GM21825 (cell line): Measurements from ENCODE around the gene IRS1.

Source experiments
- ATAC-seq: cut with Tn5 transposase; IDR thresholded peaks from one replicate; pipeline ENCODE4 v1.9.1; 2021; ENCODE audit warnings: mild to moderate bottlenecking, moderate library complexity; ENCODE audit not compliant: unreplicated experiment

IRS1 gene

DNA sequence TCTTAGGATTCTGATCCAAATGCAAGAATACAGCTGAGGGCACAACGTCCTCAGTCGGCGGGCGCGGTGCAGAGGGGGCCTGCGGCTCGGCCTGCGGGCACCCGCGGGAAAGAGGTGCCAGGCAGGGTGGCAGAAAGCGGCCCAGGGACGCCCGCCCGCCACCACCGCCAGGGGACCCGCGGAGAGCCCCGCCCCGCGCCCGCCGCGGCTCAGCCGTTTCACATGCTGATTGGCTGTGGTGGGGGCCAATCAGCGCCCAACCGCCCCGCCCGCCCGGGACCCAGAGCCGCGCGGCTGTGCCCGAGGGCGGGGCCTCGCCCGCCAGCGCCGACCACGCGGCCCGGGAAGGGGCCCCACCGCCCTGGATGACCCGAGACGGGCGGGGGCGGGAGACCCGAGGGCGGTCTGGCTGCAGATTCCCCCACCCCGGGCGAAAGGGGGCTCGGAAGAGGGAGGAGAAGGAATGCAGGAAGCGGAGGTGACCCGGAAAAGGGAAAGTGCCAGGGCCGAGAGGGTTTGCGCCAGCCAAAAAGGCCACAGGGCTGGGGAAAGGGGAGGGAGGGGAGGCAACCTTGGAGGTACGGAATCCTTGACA lies 8.0 kb downstream of the IRS1 start:
- peak; percentile 99 for ATAC-seq

DNA sequence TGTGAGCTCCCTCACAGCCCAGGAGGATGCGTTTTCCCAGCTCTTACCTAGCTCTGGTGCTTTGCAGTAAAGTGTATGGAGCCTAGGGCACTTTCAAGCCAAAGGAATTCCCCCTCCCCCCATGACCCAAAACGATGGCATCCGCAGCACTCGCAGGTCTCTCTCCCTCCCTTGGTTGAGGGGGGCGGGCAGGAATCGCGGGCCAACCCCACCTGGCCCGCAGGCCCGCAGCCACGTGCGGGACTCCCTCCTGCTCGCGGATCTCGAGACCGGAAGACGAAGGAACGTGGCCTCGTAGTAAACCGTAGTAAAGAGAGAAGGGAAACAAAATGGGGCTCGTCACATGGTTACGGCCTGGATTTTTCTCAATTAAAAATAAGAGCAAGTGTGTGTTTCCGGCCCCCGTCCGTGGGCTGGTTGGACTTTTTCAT lies 8.5 kb downstream of the IRS1 start:
- ATAC-seq, result peak; percentile 49

DNA sequence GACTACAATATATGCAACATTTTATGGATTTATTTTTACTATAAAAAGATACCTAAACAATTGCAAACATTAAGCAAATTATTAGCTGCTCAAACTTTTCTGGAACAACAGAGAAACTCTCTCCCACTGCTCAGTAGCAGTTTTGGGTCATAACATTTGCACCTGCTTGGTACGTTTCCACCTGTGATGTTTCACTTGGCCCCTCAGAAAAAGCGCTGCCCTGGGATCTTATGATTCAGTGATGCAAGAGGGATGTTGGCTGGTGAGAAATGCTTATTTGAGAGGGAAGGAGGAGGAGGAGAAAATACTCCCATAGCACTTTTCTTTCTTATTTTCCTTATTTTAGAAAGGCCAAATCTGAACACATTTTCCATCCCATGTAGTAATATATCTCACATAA lies 9.2 kb downstream of the IRS1 start:
- ATAC-seq, result no peak

DNA sequence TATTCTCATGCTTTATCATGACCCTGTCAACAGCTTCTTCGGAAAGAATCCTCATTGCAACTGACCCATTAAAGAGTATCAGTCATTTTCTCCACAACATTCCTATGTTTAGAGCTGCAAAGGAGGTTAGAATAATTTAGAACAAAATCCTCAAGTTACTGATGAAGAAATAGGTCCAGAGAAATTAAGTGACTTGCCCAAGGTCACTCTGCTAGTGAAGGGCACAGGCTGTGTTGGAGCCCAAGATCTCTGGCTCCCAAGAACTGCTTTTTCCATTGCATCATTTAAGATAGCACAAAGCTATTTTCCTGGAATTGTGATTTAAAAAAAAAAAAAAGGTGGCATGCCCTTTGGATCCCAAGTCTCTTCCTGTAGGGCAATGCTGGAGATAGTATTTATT lies 9.6 kb downstream of the IRS1 start:
- no peak for ATAC-seq

DNA sequence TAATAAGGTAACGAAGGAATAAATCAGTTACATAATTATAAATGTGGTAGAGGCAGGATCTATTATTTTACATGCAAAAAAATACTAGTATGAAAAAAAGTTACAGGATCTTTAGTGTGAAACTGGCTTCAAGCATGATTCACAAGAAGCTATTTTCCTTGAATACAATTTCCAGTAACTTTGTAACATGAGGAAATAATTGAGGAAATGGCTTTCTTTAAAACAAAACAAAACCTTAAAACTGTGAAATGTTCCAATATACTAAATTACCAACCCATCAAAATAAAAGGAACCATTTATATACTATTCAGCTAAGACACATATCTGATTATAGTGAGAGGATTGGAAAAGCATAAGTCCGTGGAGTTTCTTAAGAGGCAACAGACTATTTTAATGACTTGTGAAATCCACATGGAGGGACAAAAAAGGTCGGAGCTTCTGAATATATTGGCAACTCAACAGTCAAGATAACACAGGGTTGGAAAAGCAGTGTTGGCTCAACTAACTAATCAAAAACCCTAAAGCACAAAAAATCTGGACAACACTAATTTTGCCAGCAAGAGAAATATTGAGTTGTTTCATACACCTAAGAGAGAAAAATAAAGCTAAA lies 10.6 kb downstream of the IRS1 start:
- ATAC-seq, result no peak

DNA sequence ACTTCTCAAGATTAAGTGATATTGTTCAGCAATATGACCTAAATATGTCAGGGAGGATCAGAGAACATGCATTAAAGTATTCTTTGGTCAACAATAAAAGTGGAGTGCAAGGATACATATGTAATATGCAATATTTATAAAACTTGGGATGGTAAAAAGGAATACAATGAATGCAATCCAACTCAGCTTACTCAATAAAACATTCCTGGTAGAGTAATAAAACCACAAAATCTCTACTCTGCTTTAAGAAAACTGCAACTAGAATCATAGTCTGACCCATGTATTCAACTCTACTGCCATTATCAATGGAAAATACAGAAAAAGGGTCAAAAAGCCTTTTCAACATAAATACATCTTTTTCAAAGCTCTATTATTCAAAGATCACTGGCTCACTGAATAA lies 11.6 kb downstream of the IRS1 start:
- ATAC-seq, result no peak

DNA sequence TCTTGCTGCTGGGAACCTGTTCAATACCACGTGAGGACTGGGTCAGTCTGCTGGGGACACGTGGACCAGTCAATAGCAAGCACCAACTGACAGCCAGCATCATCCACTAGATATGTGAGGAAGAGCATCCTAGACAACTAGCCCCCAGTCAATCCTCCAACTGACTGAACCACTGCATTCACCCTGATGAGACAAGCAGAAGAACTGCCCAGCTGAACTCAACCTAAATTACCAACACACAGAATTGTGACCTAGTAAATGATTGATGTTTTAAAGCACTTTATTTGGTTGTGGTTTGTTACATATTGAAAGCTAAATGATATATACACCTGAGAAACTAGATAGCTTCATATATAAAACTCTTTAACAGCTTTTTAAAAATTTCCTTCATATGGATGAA lies 15.7 kb downstream of the IRS1 start:
- no peak for ATAC-seq

DNA sequence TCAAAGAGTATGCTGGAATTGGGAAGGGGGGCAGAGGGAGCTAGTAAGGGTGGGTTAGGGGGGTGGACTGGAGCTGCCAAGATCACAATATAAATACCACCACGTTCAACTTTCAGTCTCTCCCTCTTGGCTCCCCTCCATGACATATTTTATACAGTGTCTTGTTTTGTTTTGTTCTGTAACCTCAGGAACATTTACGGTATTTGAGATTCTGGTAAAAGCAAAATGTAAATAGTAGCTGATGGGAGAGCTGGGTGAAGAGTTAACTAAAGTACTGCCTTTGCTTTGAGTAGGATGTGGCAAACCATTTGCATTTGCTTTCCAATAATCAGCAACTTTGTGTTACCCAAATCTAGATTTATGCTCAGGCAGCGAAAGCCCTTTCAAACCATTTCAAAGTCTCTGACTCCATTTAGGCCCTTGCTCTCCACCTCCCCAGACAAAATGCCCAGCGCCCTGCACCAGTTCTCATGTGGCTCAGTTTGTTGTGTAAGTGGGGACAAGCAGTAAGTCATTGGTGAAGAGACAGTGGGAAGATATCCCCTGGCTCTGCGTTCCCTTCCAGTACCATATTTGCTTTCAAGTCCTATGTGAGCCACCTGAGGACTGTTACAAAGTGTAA lies 17.4 kb downstream of the IRS1 start:
- ATAC-seq, result no peak

DNA sequence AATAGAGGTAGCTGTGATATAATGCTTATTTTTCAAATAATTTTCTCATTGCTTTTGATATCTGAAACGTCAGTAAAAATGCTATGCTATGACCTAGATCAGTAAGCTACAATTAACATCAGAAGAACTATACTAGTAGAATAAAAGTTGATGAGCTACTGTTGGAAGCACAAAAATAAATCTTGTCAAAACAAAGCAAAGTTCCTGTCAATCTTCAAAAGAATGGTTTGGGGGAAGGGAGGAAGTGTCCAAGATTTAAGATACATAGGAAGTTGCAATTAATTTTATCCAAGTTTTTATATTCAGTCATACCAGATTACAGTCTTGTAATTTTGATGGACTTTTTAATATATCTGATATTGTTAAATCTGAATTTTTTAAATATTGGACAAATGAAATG lies 19.2 kb downstream of the IRS1 start:
- no peak for ATAC-seq

DNA sequence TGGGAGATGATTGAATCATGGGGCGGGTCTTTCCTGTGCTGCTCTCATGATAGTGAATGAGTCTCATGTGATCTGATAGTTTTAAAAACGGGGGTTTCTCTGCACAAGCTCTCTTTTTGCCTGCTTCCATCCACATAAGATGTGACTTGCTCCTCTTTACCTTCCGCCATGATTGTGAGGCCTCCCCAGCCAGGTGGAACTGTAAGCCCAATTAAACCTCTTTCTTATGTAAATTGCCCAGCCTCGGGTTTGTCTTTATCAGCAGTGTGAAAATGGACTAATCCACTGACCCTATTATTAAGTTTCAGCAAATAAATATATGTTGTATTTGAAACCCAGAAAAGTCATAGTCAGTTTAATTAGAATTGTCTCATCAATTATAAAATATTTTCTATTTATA lies 22.0 kb downstream of the IRS1 start:
- ATAC-seq, result no peak

DNA sequence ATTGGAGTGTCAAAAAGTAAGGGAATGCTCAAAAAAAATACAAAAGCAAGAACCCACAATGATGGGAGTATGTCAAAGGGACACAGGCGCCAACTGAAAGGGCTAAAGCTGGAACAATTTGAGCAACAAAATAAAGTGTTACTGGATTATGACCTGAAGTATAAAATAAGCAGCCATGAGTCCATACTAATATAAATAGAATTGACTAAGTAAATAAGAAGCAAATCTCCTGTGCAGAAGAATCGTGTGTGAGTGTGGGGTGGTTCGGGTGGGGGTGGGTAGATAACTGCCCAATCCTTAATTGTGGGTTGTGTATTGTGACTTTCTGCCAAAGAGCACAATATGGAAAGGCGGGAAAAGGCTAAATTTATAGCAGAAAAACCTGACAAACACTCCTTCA lies 23.5 kb downstream of the IRS1 start:
- ATAC-seq, result no peak

DNA sequence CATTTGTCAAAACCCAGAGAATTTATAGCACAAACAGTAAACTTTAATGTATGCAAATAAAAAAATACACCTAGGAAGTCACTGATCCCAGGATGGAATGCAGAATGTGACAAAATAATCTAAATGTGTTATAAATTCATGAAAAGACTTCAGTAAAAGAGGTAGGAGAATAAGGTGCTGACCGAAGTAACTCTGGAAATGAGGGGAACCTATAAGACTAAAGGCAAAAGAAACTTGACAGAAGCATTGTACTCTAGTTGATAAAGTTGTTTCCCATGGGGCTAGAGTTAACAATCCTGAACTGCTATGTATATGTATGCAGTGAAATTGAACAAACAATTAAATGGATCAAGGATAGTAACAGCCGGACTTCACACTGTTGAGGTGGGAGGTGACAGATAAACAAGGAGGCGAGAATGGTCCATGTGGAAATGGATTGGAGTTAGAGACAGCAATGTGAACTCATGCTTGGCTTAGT lies 24.5 kb downstream of the IRS1 start:
- ATAC-seq, result no peak

DNA sequence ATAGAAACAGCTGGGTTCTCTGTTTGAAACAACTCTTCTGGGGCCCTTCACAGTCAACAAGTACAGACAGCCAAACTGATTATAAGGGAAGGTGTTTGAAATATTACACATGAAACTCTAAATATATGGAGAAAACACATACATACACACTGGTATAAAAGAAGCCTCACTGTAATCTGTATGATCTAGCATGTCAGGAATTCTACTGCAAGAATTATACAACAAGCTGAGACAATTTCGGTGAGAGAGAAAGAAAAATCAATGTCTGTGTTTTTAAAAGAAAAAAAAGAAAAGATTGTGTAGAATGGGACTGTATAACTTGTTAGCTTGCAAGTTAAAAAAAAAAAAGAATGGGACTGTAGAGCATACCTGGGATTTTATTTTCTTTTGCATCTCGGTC lies 26.3 kb downstream of the IRS1 start:
- ATAC-seq, result peak; percentile 20

DNA sequence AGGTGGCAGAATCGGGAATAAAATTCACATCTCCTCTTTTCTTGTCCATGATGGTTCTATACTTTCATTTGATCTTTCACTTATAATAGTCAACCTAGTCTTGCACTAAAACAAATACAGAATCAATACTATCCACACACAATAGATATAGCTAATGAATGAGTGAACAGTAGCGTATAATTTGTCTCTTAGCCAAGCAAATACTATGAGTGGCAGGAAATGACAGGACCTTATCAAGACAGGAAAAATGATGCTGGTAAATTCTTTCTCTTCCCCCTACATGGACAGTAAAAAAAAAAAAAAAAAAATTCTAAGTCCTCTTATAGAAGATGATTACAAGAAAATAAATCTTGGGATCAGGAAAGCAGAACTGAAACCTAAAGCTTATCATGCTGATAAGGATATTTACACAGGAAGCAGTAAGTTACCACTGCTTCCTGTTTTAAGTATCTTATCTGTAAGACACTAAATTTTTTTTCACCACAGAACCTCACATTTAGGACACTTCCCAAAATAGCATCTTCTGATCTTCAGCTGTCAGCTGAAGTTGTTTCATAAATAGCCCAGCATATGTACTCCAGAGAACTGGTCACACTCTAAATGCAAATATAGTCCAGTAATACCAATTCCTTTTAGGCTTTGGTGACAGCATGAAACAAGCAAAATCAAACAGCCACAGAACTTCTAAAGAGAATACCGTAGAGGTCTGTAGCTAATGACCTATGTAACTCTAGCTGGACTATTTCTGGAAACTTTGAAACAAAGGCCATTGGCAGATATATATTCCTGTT lies 27.0 kb downstream of the IRS1 start:
- ATAC-seq, result peak; percentile 98

DNA sequence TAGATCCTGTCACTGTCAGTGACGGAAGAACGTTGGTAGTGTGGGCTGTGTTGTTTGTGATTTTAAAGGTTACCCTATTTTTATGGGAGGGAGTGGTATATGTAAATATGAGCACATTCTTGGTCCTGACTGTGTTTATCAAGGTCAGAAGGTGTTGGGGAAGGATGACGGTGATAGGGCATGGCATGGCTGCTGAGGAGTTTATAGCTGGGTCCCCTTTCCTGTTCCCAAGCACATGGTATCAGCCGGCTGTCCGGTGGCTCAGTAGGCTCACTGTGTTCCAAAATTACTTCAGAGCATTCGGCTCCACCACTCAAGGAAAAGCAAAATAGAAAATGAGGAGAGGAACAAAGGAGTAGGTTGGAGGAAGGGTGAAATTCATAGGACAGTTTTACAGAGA lies 28.6 kb downstream of the IRS1 start:
- ATAC-seq, result no peak

DNA sequence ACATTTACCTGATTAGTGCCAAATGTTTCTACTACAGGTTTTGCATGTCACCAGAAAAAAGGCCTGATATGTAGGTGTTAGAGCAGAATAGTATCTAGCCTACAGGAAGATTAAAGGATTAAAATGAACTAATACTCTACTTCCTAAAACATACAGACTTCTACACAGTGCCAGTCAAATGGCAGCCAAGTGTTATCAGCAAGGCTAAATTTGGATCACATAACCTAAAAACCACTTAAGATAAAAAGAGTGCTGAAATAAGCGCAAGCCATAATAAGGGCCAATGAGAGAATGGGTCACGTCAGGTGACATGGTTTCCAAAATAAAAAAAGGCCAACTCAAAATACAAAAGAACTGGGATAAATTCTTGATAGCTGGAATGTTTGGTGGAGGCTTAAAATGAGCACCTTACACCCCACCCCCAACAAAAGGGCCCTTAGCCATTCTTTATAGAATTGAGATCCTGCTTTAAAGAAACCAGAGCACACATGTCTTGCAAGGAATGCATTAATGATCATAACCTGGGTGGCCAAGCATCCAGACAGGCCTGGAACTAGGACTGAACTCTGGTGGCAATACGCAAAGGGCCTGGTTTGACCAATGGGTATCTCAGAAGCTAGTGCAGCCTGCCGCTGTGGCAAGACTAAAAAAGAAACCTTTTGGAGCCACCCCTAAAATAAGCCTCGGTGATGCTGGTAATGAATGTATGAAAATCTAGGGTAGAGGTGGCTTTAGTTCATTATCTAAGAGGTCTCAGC lies 32.4 kb downstream of the IRS1 start:
- ATAC-seq, result no peak

DNA sequence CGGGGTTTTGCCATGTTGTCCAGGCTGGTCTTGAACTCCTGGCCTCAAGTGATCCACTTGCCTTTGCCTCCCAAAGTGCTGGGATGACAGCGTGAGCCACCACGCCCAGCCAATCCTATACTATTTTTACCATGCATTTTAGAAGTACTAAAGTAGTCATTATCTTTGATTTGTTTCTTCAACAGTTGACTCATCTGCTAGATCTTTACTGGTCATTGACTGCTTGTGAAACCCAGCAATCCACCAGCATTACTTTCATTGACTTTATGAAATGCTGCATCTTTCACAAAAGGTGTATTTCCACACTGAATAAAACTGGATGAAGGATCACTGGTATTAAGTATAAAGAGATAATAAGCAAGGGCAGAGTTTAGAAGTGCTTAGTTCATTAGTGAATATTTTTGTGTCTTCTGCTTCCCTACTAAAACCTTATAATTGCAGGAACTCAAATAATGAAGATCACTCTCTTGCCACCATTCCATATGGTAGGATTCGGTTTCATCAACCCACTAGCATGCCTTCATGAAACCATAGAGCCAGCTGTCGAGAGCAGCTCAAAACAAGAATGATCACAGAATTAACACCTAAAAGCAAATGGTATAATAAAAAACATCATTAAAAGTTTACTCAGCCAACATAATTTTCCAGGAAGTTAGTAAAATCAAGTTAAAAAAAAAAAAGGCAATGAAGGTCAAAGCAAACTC lies 33.1 kb downstream of the IRS1 start:
- ATAC-seq, result no peak

DNA sequence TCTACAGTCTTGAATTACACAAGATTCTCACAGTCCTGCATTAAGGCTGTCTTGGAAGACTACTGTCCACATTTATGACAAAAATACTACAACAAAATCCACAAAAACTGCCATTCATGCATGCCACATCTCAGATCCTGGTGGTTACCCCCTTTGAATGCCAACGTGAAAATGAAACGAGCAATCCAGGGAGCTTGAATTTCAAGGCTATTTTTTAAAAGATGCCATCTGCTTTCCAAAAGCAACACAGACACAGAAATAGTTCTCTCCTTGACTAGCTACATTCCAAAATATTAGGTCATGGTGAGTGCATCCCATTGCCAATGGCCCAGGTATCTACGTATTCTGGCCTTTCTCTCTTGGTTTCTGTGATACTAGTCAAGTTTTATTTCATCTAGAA lies 36.3 kb downstream of the IRS1 start:
- ATAC-seq, result no peak

DNA sequence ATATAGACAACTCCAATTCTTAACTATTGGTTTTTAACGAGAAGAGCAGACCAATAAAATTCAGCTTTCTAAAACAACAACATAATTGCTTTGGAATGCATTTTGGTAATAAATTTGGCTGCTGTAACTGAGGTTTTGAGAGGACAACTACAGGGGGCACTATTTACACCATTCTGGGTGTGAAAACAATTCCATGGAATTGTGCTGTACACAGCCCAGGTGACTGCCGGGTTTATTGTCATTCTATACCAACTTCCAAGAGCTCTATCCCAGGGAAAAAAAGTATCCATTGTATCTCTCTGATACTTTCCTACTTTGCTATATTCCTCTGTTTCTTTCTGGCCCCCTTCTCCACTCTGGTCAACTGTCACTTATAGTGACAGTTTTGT lies 38.4 kb downstream of the IRS1 start:
- no peak for ATAC-seq

DNA sequence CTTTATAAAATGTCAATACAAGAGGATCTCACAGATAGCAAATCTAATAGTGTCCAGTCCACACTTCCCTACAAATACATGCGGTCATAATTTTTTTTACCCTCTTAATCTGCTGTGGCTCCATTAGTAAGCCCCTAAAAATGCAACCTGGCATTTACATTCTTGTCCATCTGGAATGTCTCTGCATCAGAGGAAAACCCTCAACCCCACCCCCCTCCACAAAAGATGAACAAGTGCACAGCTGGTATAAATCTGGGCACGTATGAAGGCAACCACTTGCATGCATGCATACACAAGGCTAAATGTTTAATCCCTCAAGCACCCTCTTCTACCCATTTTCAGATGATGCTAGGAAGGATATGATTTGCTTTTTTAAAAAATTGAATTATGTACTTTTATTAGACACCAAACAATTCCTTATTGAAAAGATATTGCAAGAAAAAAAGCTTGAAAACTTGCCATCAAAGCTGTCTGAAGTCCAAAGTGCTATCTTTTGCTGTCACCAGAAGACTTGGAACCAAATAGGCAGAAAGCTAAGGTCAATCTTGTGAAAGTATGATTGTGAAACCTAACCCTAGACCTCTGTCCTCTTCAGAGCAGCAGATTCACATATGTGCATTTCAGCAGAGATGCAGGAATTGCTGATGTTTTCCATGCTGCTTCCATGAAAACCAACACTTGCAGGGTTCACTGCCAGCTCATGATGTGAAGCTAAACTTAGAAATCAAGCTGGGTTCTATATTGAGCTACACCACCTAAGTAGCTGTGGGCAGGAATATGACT lies 39.0 kb downstream of the IRS1 start:
- ATAC-seq, result no peak
